GM23338 (cell line): ENCODE results near the gene CRACR2B.

Experiments used
- CREB1 ChIP-seq: fragments of 250-450 bp; sonication (Bioruptor Pico); IDR thresholded peaks from 2 replicates; pipeline ENCODE4 v1.5.0; 2020; ENCODE audit warnings: low read depth, mild to moderate bottlenecking, moderate library complexity
- EZH2 ChIP-seq: fragments of 200-600 bp; sonication (generic); IDR thresholded peaks from one replicate; pipeline ENCODE4 v1.8.0; 2017; ENCODE audit warnings: antibody characterized with exemption, mild to moderate bottlenecking, low read depth; ENCODE audit not compliant: unreplicated experiment
- EZH2phosphoT487 ChIP-seq: fragments of 200-600 bp; sonication (generic); IDR thresholded peaks from one replicate; pipeline ENCODE4 v1.8.1; 2018; ENCODE audit warnings: antibody characterized with exemption; ENCODE audit not compliant: unreplicated experiment
- JUNB ChIP-seq: IDR thresholded peaks from one replicate; pipeline ENCODE4 v1.6.1; 2016; ENCODE audit warnings: antibody characterized with exemption; ENCODE audit not compliant: unreplicated experiment
- NANOG ChIP-seq: IDR thresholded peaks from 2 replicates; pipeline ENCODE4 v1.6.1; 2016; ENCODE audit warnings: antibody characterized with exemption, borderline replicate concordance
- POLR2AphosphoS5 ChIP-seq: IDR thresholded peaks from 2 replicates; pipeline ENCODE4 v1.6.1; 2016; ENCODE audit warnings: antibody characterized with exemption, low read depth
- STAT1 ChIP-seq: IDR thresholded peaks from one replicate; pipeline ENCODE4 v1.6.1; 2016; ENCODE audit warnings: antibody characterized with exemption; ENCODE audit not compliant: unreplicated experiment
- ZNF114 ChIP-seq: fragments of 250-450 bp; sonication (Bioruptor Pico); IDR thresholded peaks from 2 replicates; pipeline ENCODE4 v1.5.0; 2020; ENCODE audit warnings: mild to moderate bottlenecking, moderate library complexity
- ZNF331 ChIP-seq: fragments of 250-450 bp; sonication (Bioruptor Pico); IDR thresholded peaks from 2 replicates; pipeline ENCODE4 v1.5.0; 2020; ENCODE audit warnings: low read depth, mild to moderate bottlenecking, moderate library complexity
- TF ChIP-seq, protein P1 (sequence below), 2 experiments: fragments of 200-600 bp in 1 of 2; sonication (generic) in 1 of 2; conservative IDR thresholded peaks; 2 replicates each; pipeline versions ENCODE4 v1.5.1 to v1.6.1; 2016 to 2017; ENCODE audit warnings: antibody characterized with exemption in 2 of 2, low read depth in 2 of 2, mild to moderate bottlenecking in 2 of 2, moderate library complexity in 1 of 2
- TF ChIP-seq, protein P2 (sequence below): IDR thresholded peaks from one replicate; pipeline ENCODE4 v1.6.1; 2018; ENCODE audit warnings: antibody characterized with exemption; ENCODE audit not compliant: unreplicated experiment
- TF ChIP-seq, protein P3 (sequence below): IDR thresholded peaks from 2 replicates; pipeline ENCODE4 v1.6.1; 2016; ENCODE audit warnings: antibody characterized with exemption
- TF ChIP-seq, protein P4 (sequence below): fragments of 250-450 bp; sonication (Bioruptor Pico); IDR thresholded peaks from 2 replicates; pipeline ENCODE4 v1.5.0; 2020; ENCODE audit warnings: mild to moderate bottlenecking, moderate library complexity

DNA sequence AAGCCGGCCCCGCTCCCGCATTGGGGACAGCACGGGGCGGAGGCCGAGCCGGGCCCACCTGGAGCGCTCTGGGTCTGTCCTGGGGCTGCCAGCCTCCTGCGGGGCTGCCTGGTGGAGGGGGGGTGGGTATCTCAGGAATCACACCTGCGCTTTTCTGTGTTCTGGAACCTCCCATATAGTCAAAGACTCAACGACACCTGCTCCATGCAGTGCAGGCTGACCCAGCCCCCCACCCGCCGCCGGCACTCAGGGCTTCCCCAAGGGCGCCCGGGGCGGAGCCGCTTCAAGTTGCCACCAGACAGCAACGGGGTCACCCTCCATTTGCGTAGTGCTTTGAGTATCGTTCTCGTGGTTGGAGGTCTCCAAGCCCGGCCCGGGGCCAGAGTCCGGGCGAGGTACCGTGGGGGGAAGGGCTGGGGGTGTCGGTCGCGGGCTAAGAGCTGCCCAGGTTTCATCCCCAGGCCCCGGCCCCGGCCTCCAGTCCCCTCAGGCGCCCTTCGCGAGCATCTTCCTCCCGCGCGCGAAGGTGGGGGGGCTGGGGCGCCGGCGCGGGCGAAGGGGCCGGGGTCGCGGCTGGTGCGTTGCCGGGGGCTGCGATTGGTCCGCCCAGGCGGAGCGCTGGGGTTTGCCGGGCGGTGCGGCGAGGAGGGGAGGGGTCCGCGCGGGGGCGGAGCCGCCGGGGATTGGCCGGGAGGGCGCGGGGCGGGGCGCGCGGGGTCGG, 21.5 kb downstream of the CRACR2B start:
- TF ChIP-seq, protein P1, sequence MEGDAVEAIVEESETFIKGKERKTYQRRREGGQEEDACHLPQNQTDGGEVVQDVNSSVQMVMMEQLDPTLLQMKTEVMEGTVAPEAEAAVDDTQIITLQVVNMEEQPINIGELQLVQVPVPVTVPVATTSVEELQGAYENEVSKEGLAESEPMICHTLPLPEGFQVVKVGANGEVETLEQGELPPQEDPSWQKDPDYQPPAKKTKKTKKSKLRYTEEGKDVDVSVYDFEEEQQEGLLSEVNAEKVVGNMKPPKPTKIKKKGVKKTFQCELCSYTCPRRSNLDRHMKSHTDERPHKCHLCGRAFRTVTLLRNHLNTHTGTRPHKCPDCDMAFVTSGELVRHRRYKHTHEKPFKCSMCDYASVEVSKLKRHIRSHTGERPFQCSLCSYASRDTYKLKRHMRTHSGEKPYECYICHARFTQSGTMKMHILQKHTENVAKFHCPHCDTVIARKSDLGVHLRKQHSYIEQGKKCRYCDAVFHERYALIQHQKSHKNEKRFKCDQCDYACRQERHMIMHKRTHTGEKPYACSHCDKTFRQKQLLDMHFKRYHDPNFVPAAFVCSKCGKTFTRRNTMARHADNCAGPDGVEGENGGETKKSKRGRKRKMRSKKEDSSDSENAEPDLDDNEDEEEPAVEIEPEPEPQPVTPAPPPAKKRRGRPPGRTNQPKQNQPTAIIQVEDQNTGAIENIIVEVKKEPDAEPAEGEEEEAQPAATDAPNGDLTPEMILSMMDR (conservative IDR thresholded peaks at IDR 0.05; ENCODE audit: low read depth in 2 of 2) = no peak
- TF ChIP-seq CREB1 (CRISPR knock-in tag) = no peak
- no peak for TF ChIP-seq EZH2
- no peak for TF ChIP-seq POLR2AphosphoS5
- TF ChIP-seq, protein P2, sequence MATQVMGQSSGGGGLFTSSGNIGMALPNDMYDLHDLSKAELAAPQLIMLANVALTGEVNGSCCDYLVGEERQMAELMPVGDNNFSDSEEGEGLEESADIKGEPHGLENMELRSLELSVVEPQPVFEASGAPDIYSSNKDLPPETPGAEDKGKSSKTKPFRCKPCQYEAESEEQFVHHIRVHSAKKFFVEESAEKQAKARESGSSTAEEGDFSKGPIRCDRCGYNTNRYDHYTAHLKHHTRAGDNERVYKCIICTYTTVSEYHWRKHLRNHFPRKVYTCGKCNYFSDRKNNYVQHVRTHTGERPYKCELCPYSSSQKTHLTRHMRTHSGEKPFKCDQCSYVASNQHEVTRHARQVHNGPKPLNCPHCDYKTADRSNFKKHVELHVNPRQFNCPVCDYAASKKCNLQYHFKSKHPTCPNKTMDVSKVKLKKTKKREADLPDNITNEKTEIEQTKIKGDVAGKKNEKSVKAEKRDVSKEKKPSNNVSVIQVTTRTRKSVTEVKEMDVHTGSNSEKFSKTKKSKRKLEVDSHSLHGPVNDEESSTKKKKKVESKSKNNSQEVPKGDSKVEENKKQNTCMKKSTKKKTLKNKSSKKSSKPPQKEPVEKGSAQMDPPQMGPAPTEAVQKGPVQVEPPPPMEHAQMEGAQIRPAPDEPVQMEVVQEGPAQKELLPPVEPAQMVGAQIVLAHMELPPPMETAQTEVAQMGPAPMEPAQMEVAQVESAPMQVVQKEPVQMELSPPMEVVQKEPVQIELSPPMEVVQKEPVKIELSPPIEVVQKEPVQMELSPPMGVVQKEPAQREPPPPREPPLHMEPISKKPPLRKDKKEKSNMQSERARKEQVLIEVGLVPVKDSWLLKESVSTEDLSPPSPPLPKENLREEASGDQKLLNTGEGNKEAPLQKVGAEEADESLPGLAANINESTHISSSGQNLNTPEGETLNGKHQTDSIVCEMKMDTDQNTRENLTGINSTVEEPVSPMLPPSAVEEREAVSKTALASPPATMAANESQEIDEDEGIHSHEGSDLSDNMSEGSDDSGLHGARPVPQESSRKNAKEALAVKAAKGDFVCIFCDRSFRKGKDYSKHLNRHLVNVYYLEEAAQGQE = no peak
- no peak for TF ChIP-seq JUNB
- TF ChIP-seq, protein P3, sequence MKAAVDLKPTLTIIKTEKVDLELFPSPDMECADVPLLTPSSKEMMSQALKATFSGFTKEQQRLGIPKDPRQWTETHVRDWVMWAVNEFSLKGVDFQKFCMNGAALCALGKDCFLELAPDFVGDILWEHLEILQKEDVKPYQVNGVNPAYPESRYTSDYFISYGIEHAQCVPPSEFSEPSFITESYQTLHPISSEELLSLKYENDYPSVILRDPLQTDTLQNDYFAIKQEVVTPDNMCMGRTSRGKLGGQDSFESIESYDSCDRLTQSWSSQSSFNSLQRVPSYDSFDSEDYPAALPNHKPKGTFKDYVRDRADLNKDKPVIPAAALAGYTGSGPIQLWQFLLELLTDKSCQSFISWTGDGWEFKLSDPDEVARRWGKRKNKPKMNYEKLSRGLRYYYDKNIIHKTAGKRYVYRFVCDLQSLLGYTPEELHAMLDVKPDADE = no peak
- no peak for TF ChIP-seq EZH2phosphoT487
- TF ChIP-seq STAT1 = no peak
- no peak for TF ChIP-seq ZNF114 (CRISPR knock-in tag)
- no peak for TF ChIP-seq NANOG
- TF ChIP-seq ZNF331 = no peak
- TF ChIP-seq, protein P4, sequence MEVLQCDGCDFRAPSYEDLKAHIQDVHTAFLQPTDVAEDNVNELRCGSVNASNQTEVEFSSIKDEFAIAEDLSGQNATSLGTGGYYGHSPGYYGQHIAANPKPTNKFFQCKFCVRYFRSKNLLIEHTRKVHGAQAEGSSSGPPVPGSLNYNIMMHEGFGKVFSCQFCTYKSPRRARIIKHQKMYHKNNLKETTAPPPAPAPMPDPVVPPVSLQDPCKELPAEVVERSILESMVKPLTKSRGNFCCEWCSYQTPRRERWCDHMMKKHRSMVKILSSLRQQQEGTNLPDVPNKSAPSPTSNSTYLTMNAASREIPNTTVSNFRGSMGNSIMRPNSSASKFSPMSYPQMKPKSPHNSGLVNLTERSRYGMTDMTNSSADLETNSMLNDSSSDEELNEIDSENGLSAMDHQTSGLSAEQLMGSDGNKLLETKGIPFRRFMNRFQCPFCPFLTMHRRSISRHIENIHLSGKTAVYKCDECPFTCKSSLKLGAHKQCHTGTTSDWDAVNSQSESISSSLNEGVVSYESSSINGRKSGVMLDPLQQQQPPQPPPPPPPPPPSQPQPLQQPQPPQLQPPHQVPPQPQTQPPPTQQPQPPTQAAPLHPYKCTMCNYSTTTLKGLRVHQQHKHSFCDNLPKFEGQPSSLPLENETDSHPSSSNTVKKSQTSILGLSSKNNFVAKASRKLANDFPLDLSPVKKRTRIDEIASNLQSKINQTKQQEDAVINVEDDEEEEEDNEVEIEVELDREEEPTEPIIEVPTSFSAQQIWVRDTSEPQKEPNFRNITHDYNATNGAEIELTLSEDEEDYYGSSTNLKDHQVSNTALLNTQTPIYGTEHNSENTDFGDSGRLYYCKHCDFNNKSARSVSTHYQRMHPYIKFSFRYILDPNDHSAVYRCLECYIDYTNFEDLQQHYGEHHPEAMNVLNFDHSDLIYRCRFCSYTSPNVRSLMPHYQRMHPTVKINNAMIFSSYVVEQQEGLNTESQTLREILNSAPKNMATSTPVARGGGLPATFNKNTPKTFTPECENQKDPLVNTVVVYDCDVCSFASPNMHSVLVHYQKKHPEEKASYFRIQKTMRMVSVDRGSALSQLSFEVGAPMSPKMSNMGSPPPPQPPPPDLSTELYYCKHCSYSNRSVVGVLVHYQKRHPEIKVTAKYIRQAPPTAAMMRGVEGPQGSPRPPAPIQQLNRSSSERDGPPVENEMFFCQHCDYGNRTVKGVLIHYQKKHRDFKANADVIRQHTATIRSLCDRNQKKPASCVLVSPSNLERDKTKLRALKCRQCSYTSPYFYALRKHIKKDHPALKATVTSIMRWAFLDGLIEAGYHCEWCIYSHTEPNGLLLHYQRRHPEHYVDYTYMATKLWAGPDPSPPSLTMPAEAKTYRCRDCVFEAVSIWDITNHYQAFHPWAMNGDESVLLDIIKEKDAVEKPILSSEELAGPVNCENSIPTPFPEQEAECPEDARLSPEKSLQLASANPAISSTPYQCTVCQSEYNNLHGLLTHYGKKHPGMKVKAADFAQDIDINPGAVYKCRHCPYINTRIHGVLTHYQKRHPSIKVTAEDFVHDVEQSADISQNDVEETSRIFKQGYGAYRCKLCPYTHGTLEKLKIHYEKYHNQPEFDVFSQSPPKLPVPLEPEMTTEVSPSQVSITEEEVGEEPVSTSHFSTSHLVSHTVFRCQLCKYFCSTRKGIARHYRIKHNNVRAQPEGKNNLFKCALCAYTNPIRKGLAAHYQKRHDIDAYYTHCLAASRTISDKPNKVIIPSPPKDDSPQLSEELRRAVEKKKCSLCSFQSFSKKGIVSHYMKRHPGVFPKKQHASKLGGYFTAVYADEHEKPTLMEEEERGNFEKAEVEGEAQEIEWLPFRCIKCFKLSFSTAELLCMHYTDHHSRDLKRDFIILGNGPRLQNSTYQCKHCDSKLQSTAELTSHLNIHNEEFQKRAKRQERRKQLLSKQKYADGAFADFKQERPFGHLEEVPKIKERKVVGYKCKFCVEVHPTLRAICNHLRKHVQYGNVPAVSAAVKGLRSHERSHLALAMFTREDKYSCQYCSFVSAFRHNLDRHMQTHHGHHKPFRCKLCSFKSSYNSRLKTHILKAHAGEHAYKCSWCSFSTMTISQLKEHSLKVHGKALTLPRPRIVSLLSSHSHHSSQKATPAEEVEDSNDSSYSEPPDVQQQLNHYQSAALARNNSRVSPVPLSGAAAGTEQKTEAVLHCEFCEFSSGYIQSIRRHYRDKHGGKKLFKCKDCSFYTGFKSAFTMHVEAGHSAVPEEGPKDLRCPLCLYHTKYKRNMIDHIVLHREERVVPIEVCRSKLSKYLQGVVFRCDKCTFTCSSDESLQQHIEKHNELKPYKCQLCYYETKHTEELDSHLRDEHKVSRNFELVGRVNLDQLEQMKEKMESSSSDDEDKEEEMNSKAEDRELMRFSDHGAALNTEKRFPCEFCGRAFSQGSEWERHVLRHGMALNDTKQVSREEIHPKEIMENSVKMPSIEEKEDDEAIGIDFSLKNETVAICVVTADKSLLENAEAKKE (CRISPR knock-in tag) = no peak
